H1 (cell line): Measurements from ENCODE around the gene CLN5. TPM values are rescaled to one million over a fixed set of nuclear protein-coding genes. Genes with fewer than 3 reads are reported as not detected.

Source experiments
- CTCF ChIA-PET: fragments of 300-600 bp; sonication (Branson Sonifier 250); formaldehyde crosslinking; loops from one replicate; lab custom pipeline; 2021; ENCODE audit not compliant: partially characterized antibody; lab: Charles Lee
- POLR2A ChIA-PET: fragments of 300-600 bp; sonication (Branson Sonifier 250); formaldehyde crosslinking; loops from one replicate; lab custom pipeline; 2021; ENCODE audit warnings: inconsistent platforms; ENCODE audit not compliant: partially characterized antibody; lab: Charles Lee
- DNase-seq, 2 experiments: peaks; one replicate each; pipeline versions ENCODE4 v3.0.0 to v3.0.0-alpha.2; 2010 to 2022; ENCODE audit warnings: low spot score in 2 of 2, low read depth in 1 of 2, mixed read lengths in 1 of 2
- FAIRE-seq: peaks from 2 replicates; lab custom pipeline; 2011; peaks lifted over from hg19 to GRCh38; lab: Jason Lieb, UNC
- H2AFZ ChIP-seq: 2 replicates; pipeline ENCODE4 v1.8.1; 2012; ENCODE audit warnings: low read length, inconsistent platforms
- H2AK5ac ChIP-seq: 2 replicates; pipeline ENCODE4 v1.6.1; 2013; ENCODE audit warnings: low read depth, low read length
- H2BK120ac ChIP-seq: replicated peaks from 2 replicates; pipeline ENCODE3; 2013; ENCODE audit warnings: low read depth, low read length, inconsistent platforms
- H2BK12ac ChIP-seq: 2 replicates; pipeline ENCODE4 v1.6.1; 2013; ENCODE audit warnings: low read depth, low read length
- H2BK15ac ChIP-seq: 2 replicates; pipeline ENCODE4 v1.6.1; 2013; ENCODE audit warnings: low read length
- H2BK20ac ChIP-seq: 2 replicates; pipeline ENCODE4 v1.6.1; 2013; ENCODE audit warnings: low read length
- H2BK5ac ChIP-seq: 2 replicates; pipeline ENCODE4 v1.6.1; 2013; ENCODE audit warnings: low read depth, low read length
- H3K14ac ChIP-seq: 2 replicates; pipeline ENCODE4 v1.6.1; 2013; ENCODE audit warnings: inconsistent platforms; ENCODE audit not compliant: insufficient read length
- H3K18ac ChIP-seq: 2 replicates; pipeline ENCODE4 v1.6.1; 2013; ENCODE audit warnings: low read length; ENCODE audit errors: extremely low read depth
- H3K23ac ChIP-seq: 2 replicates; pipeline ENCODE4 v1.6.1; 2013; ENCODE audit warnings: inconsistent platforms; ENCODE audit not compliant: insufficient read length
- H3K23me2 ChIP-seq: 2 replicates; pipeline ENCODE4 v1.6.1; 2013; ENCODE audit warnings: low read depth, low read length
- H3K27ac ChIP-seq: 2 replicates; pipeline ENCODE4 v1.6.1; 2011; ENCODE audit warnings: low read depth, low read length, inconsistent platforms
- H3K27me3 ChIP-seq, 4 experiments: replicated peaks in 1 of 4; 1 replicate in 1 of 4; 2 replicates in 3 of 4; pipeline versions ENCODE4 v1.6.1 to v1.8.1; 2011 to 2013; ENCODE audit warnings: low read length in 3 of 4, mild to moderate bottlenecking in 3 of 4, inconsistent platforms in 2 of 4, mixed read lengths in 2 of 4, moderate library complexity in 1 of 4; ENCODE audit not compliant: control insufficient read depth in 3 of 4, insufficient read depth in 3 of 4; ENCODE audit errors: extremely low read depth in 1 of 4
- H3K36me3 ChIP-seq, 4 experiments: 2 replicates each; pipeline versions ENCODE4 v1.6.1 to v1.8.1; 2011 to 2013; ENCODE audit warnings: mild to moderate bottlenecking in 4 of 4, low read length in 3 of 4, moderate library complexity in 2 of 4, control low read depth in 1 of 4, inconsistent platforms in 1 of 4; ENCODE audit not compliant: insufficient read depth in 4 of 4, control insufficient read depth in 2 of 4
- H3K4ac ChIP-seq: replicated peaks from 2 replicates; pipeline ENCODE3; 2013; ENCODE audit warnings: low read length, low read depth, mixed read lengths, inconsistent platforms; ENCODE audit not compliant: insufficient read length
- H3K4me1 ChIP-seq, 4 experiments: replicated peaks in 1 of 4; 1 replicate in 1 of 4; 2 replicates in 3 of 4; pipeline versions ENCODE4 v1.6.1 to v1.8.1; 2011 to 2013; ENCODE audit warnings: low read length in 3 of 4, inconsistent platforms in 2 of 4, mixed read lengths in 1 of 4; ENCODE audit not compliant: insufficient read depth in 4 of 4, control insufficient read depth in 3 of 4
- H3K4me2 ChIP-seq, 2 experiments: 2 replicates each; pipeline versions ENCODE4 v1.6.1 to v1.8.1; 2011 to 2013; ENCODE audit warnings: low read depth in 2 of 2, low read length in 2 of 2, control low read depth in 1 of 2, inconsistent platforms in 1 of 2, mild to moderate bottlenecking in 1 of 2; ENCODE audit not compliant: insufficient read depth in 1 of 2
- H3K4me3 ChIP-seq, 4 experiments: fragments of 200-600, 300-600 bp in 1 of 4; sonication (generic), shearing (Covaris generic), sonication (Bioruptor Twin) in 1 of 4; 2 replicates each; pipeline versions ENCODE4 v1.5.1 to v1.8.1; 2011 to 2016; ENCODE audit warnings: low read length in 4 of 4, low read depth in 3 of 4, control low read depth in 2 of 4, inconsistent platforms in 2 of 4, mild to moderate bottlenecking in 2 of 4, mixed read lengths in 1 of 4, moderate library complexity in 1 of 4; ENCODE audit not compliant: insufficient read depth in 2 of 4; ENCODE audit errors: extremely low read depth in 1 of 4
- H3K56ac ChIP-seq: replicated peaks from 2 replicates; pipeline ENCODE3; 2013; ENCODE audit warnings: low read depth, mild to moderate bottlenecking, mixed read lengths, low read length, inconsistent platforms; ENCODE audit not compliant: insufficient read length
- H3K79me1 ChIP-seq: 2 replicates; pipeline ENCODE4 v1.6.1; 2013; ENCODE audit warnings: low read depth, low read length, control low read depth
- H3K79me2 ChIP-seq, 2 experiments: 2 replicates each; pipeline versions ENCODE4 v1.6.1 to v1.8.1; 2012 to 2013; ENCODE audit warnings: low read length in 2 of 2, mild to moderate bottlenecking in 2 of 2, inconsistent platforms in 1 of 2; ENCODE audit not compliant: insufficient read depth in 2 of 2, control insufficient read depth in 1 of 2
- H3K9ac ChIP-seq, 4 experiments: replicated peaks in 1 of 4; 1 replicate in 1 of 4; 2 replicates in 3 of 4; pipeline versions ENCODE4 v1.6.1 to v1.8.1; 2011 to 2013; ENCODE audit warnings: low read depth in 3 of 4, low read length in 3 of 4, control low read depth in 2 of 4, mild to moderate bottlenecking in 2 of 4, moderate library complexity in 2 of 4, inconsistent platforms in 1 of 4; ENCODE audit errors: extremely low read depth in 1 of 4
- H3K9me3 ChIP-seq, 2 experiments: 2 replicates each; pipeline versions ENCODE4 v1.6.1 to v1.8.1; 2012 to 2013; ENCODE audit warnings: mild to moderate bottlenecking in 2 of 2, moderate library complexity in 2 of 2, control low read depth in 1 of 2, inconsistent platforms in 1 of 2, low read depth in 1 of 2, low read length in 1 of 2, mixed read lengths in 1 of 2; ENCODE audit not compliant: insufficient read depth in 2 of 2
- H4K20me1 ChIP-seq, 2 experiments: replicated peaks in 1 of 2; 2 replicates each; pipeline versions ENCODE3 to v1.8.1; 2011 to 2013; ENCODE audit warnings: inconsistent platforms in 2 of 2, low read length in 2 of 2, mild to moderate bottlenecking in 1 of 2; ENCODE audit not compliant: insufficient read depth in 2 of 2, control insufficient read depth in 1 of 2
- H4K5ac ChIP-seq: 2 replicates; pipeline ENCODE4 v1.6.1; 2013; ENCODE audit warnings: low read length, low read depth, mixed read lengths, inconsistent platforms; ENCODE audit not compliant: insufficient read length
- H4K8ac ChIP-seq: 2 replicates; pipeline ENCODE4 v1.8.0; 2013; ENCODE audit warnings: mild to moderate bottlenecking, moderate library complexity, low read length, inconsistent platforms; ENCODE audit not compliant: insufficient read depth; ENCODE audit errors: extremely low read depth
- H4K91ac ChIP-seq: replicated peaks from 2 replicates; pipeline ENCODE3; 2013; ENCODE audit warnings: low read length, mixed read lengths, inconsistent platforms; ENCODE audit not compliant: insufficient read length
- BACH1 ChIP-seq: IDR thresholded peaks from 2 replicates; pipeline ENCODE4 v1.6.1; 2012; ENCODE audit warnings: low read length, improper control_type of control experiment
- SUZ12 ChIP-seq: fragments of 200-600 bp; sonication (generic); IDR thresholded peaks from 2 replicates; pipeline ENCODE4 v1.6.1; 2012; ENCODE audit warnings: mild to moderate bottlenecking, inconsistent platforms, low read length, moderate library complexity, mixed read lengths
- TBP ChIP-seq: IDR thresholded peaks from 2 replicates; pipeline ENCODE4 v1.6.1; 2011; ENCODE audit warnings: low read depth, low read length, improper control_type of control experiment
- WGBS, 2 experiments: shearing (Covaris generic) in 1 of 2; methylation state at CpG; one replicate each; pipeline versions ENCODE4 v1.1.6 to v1.1.7; 2013 to 2015; ENCODE audit warnings: low lambda C conversion rate in 2 of 2, mixed read lengths in 2 of 2, inconsistent platforms in 1 of 2, low coverage in 1 of 2, missing lambda C conversion rate in 1 of 2; ENCODE audit not compliant: insufficient replicate concordance in 2 of 2, insufficient coverage in 1 of 2, insufficient read length in 1 of 2; ENCODE audit errors: extremely low coverage in 1 of 2, missing lambda C conversion rate in 1 of 2; 5-methylcytosine and 5-hydroxymethylcytosine counted together
- polyA plus RNA-seq, 7 experiments: library from polyadenylated mRNA; depleted of rRNA in 3 of 7; stranded (reverse) in 5 of 7; unstranded in 2 of 7; fragments of >200 nt in 5 of 7; fragments of 200-250 nt in 2 of 7; gene quantifications; 1 replicate in 5 of 7; 2 replicates in 1 of 7; 4 replicates in 1 of 7; pipeline versions ENCODE4 v1.2.1 to v1.2.3, GENCODE V29; 2011 to 2013; ENCODE audit warnings: missing spikeins in 2 of 7, mixed read lengths in 2 of 7
- total RNA-seq: library from RNA; stranded (reverse); fragmentation: NEBNext Ultra II Directional; extraction: Animal tissue kit (Norgen Biotek cat#: 25700); gene quantifications from 2 replicates; pipeline ENCODE4 v1.2.1, GENCODE V29; 2021

Gene CLN5
- total and polyA plus RNA-seq, 2 of the 8 experiments (the other 6 are each of a cell fraction or from before 2014, with no cell fraction given), result 5.3 to 10.1 TPM

- DNase-seq (no peak), FAIRE-seq (no peak)
- H3K9ac ChIP-seq, result no peak overlapping the region
- ChIA-PET CTCF (interaction anchor here (1.0 to 4.7 kb wide), 5 partner anchors 9 to 55 kb away, joined by 3 to 21 read pairs (median 8); no protein-coding TSS in a partner anchor), POLR2A (interaction anchor here (1.5 to 1.6 kb wide), 2 partner anchors 8 to 12 kb away, joined by 4 to 8 read pairs; partner anchors contain the start of gene CLN5)
- no peaks in the 10 kb centered on the region for H3K79me2 ChIP-seq
- H3K14ac ChIP-seq, result no peak overlapping the region
- no peaks in the 10 kb centered on the region for H3K23me2 ChIP-seq
- peaks cover 3 to 15% (median 7%) of the 10 kb centered on the region in 4 experiments; a peak in 6 of 8 replicates for H3K36me3 ChIP-seq
- H2BK15ac ChIP-seq, result no peak overlapping the region
- H2AK5ac ChIP-seq, result no peak overlapping the region
- H3K27me3 ChIP-seq, result no peaks in the 10 kb centered on the region
- no peak overlapping the region for H3K4me3 ChIP-seq
- no peaks in the 10 kb centered on the region for H4K20me1 ChIP-seq
- no peak overlapping the region for H2BK20ac ChIP-seq
- no peak overlapping the region for H4K91ac ChIP-seq
- H3K4me1 ChIP-seq, result no peaks in the 10 kb centered on the region
- no peak overlapping the region for H3K27ac ChIP-seq
- no peak overlapping the region for H2AFZ ChIP-seq
- no peak overlapping the region for H2BK12ac ChIP-seq
- no peaks in the 10 kb centered on the region; the same call in 1 of the 2 replicates for H3K79me1 ChIP-seq
- no peak overlapping the region for H3K4me2 ChIP-seq
- no peak overlapping the region for H3K23ac ChIP-seq
- no peak overlapping the region for H4K8ac ChIP-seq
- H3K4ac ChIP-seq, result no peak overlapping the region
- no peak overlapping the region for H3K18ac ChIP-seq
- H2BK120ac ChIP-seq, result no peak overlapping the region
- 90% methylated on average over 1 of the region's 1 CpG; no CpG with 5 or more reads in 1 of the 2 experiments for WGBS, 2 experiments
- H2BK5ac ChIP-seq, result no peak overlapping the region
- H3K9me3 ChIP-seq, result no peaks in the 10 kb centered on the region
- H3K56ac ChIP-seq, result no peak overlapping the region
- H4K5ac ChIP-seq, result no peak overlapping the region
- TF ChIP-seq TBP, result no peak
- TF ChIP-seq SUZ12, result no peak
- no peak for TF ChIP-seq BACH1
- TF ChIP-seq, all 59 proteins: peak for 0
Observed at GRCh38 chr13:77000475-77000874, 8.6 kb downstream of the CLN5 start.
